Activated CD4-positive, alpha-beta T cell treated with anti-CD3 and anti-CD28 coated beads for 48 hours (primary cell): ENCODE measurements around the gene NDUFB6.
"Not testable (repeated sequence)": the region's sequence is repeated elsewhere in the genome, so short reads cannot be mapped to it uniquely, and the experiment has no call there.

ENCODE experiments used
- DNase-seq: peaks from one replicate; pipeline ENCODE4 v3.0.0-alpha.2; 2020

Gene NDUFB6

GRCh38 chr9:32570262-32570661, 2.7 kb downstream of the NDUFB6 start:
- no peak for DNase-seq

GRCh38 chr9:32566770-32567169, 6.2 kb downstream of the NDUFB6 start:
- DNase-seq = no peak

GRCh38 chr9:32565967-32566366, 7.0 kb downstream of the NDUFB6 start:
- DNase-seq = no peak

GRCh38 chr9:32558408-32558934, 14.5 kb downstream of the NDUFB6 start:
- no peak for DNase-seq

- DNase-seq = no peak
Observed at GRCh38 chr9:32554591-32554990, 18.4 kb downstream of the NDUFB6 start.

GRCh38 chr9:32554107-32554506, 18.9 kb downstream of the NDUFB6 start:
- no peak for DNase-seq

GRCh38 chr9:32552172-32552872, 20.6 kb downstream of the NDUFB6 start, which contains the start of the genes SMIM27 and TOPORS:
Gene SMIM27 (plus strand): TSS chr9:32552327. CDS start chr9:32552435, 108 bp downstream.
Gene TOPORS (minus strand): TSS chr9:32552586. CDS start chr9:32552436, 150 bp downstream.
- peak; percentile 93 for DNase-seq

- DNase-seq = peak; percentile 70
Observed at GRCh38 chr9:32551276-32552051, 21.5 kb downstream of the NDUFB6 start.

GRCh38 chr9:32550562-32551275, 22.2 kb downstream of the NDUFB6 start:
- peak; percentile 92 for DNase-seq

- no peak for DNase-seq
Observed at GRCh38 chr9:32550150-32550561, 22.8 kb downstream of the NDUFB6 start.

GRCh38 chr9:32548213-32548612, 24.7 kb downstream of the NDUFB6 start:
- not testable (repeated sequence) for DNase-seq

GRCh38 chr9:32545884-32546283, 27.1 kb downstream of the NDUFB6 start:
- no peak for DNase-seq

- DNase-seq = no peak
Observed at GRCh38 chr9:32543047-32543446, 29.9 kb downstream of the NDUFB6 start.

- no peak for DNase-seq
Observed at GRCh38 chr9:32533816-32534215, 39.1 kb downstream of the NDUFB6 start.

- DNase-seq = no peak
Observed at GRCh38 chr9:32533336-32533735, 39.6 kb downstream of the NDUFB6 start.

GRCh38 chr9:32526707-32527048, 46.3 kb downstream of the NDUFB6 start:
- no peak for DNase-seq

GRCh38 chr9:32526041-32526706, 46.8 kb downstream of the NDUFB6 start, which contains the start of gene RIGI:
Gene RIGI (minus strand): TSS chr9:32526196. CDS start chr9:32526166, 30 bp downstream.
- DNase-seq = peak; percentile 80

- no peak for DNase-seq
Observed at GRCh38 chr9:32525709-32526030, 47.3 kb downstream of the NDUFB6 start.

- DNase-seq = peak; percentile 31
Observed at GRCh38 chr9:32524892-32525708, 47.9 kb downstream of the NDUFB6 start.

GRCh38 chr9:32524558-32524891, 48.4 kb downstream of the NDUFB6 start:
- not testable (repeated sequence) for DNase-seq

GRCh38 chr9:32523910-32524309, 49.0 kb downstream of the NDUFB6 start:
- DNase-seq = no peak

GRCh38 chr9:32518276-32518675, 54.7 kb downstream of the NDUFB6 start:
- DNase-seq = no peak
